Right cardiac atrium (tissue), 5 donors: ENCODE measurements around the gene PAK2. TPM values are rescaled to one million over a fixed set of nuclear protein-coding genes. Genes with fewer than 3 reads are reported as not detected.
"Not testable (repeated sequence)": the region's sequence is repeated elsewhere in the genome, so short reads cannot be mapped to it uniquely, and the experiment has no call there.

ENCODE experiments used
- ATAC-seq, 2 donors: fragments of 200-7000 bp; cut with Tn5 transposase; one replicate each; pipeline versions ENCODE4 v1.8.0 to v1.9.1; 2020; ENCODE audit warnings: moderate library complexity in 2 of 2, mild to moderate bottlenecking in 1 of 2
- DNase-seq, 3 donors: peaks; one replicate each; pipeline ENCODE4 v3.0.0-alpha.2; 2020
- H3K27ac ChIP-seq: one replicate; pipeline ENCODE4 v1.5.1; 2013; ENCODE audit warnings: mild to moderate bottlenecking, low read length, control low read depth, moderate library complexity
- H3K27me3 ChIP-seq: one replicate; pipeline ENCODE4 v1.6.1; 2013; ENCODE audit not compliant: control insufficient read depth, insufficient read depth
- H3K4me1 ChIP-seq: one replicate; pipeline ENCODE4 v1.6.1; 2013; ENCODE audit warnings: low read length; ENCODE audit not compliant: control insufficient read depth, insufficient read depth
- H3K4me3 ChIP-seq: one replicate; pipeline ENCODE4 v1.5.1; 2013; ENCODE audit warnings: low read length, control low read depth
- H3K9me3 ChIP-seq: one replicate; pipeline ENCODE4 v1.6.1; 2013; ENCODE audit warnings: low read length; ENCODE audit not compliant: control insufficient read depth
- WGBS: extraction: QIAGEN DNeasy Blood & Tissue Kit; methylation state at CpG from one replicate; pipeline ENCODE4 v1.1.7; 2013; 5-methylcytosine and 5-hydroxymethylcytosine counted together
- intact Hi-C, 4 donors: fragments of 100-400 bp; cut with DNase I; formaldehyde crosslinking; loops; one replicate each; pipeline versions ENCODE4 v1.11.0 to v1.14.0; 2022 to 2023
- polyA plus RNA-seq: library from polyadenylated mRNA; stranded (reverse); fragments of 200-250 nt; gene quantifications from one replicate; pipeline ENCODE4 v1.2.3, GENCODE V29; 2013
- total RNA-seq, 4 donors: library from RNA; stranded (reverse); fragmentation: NEBNext Ultra II Directional; extraction: Animal tissue kit (Norgen Biotek cat#: 25700); gene quantifications; one replicate each; pipeline ENCODE4 v1.2.1, GENCODE V29; 2021
- donor health status: healthy with polysubstance abuse.
- donor health status: DM: no; HTN: yes; CAD: no.
- donor health status: DM: no; HTN: no; CAD: no.
- donor health status: DM: no; HTN: yes; CAD: no; lungs with severe emphysema.
- donor health status: DM: yes; HTN: yes; CAD: no.

The PAK2 gene
- total and polyA plus RNA-seq, 5 donors: 21.8 to 84.2 (median 48.0) TPM

GRCh38 chr3:196737655-196738054 is 2.0 kb upstream of the PAK2 start:
- intact Hi-C loops: no loop called here
- H3K4me3 ChIP-seq: no peak overlapping the region
- H3K27me3 ChIP-seq: no peaks in the 10 kb centered on the region
- WGBS: 90% methylated on average over 6 of the region's 6 CpGs
- H3K9me3 ChIP-seq: no peaks in the 10 kb centered on the region
- ATAC-seq (no peak), DNase-seq (no peak)
- H3K27ac ChIP-seq: no peak overlapping the region
- H3K4me1 ChIP-seq: no peaks in the 10 kb centered on the region

GRCh38 chr3:196740481-196741248 is 1.0 kb downstream of the PAK2 start:
- intact Hi-C loops: no loop called here
- Histone ChIP-seq H3K9me3 (no peaks in the 10 kb centered on the region), H3K4me3 (peak overlapping the region; percentile 87), H3K4me1 (no peaks in the 10 kb centered on the region), H3K27ac (peak overlapping the region; percentile 82), H3K27me3 (no peaks in the 10 kb centered on the region)
- DNase-seq (peak in 1 of 3 donors; percentile 59), ATAC-seq (peak; percentile 1 to 31)
- WGBS: under 1% methylated on average over 30 of the region's 30 CpGs

- peak overlapping the region; percentile 82 for H3K27ac ChIP-seq
- no peaks in the 10 kb centered on the region for H3K9me3 ChIP-seq
- DNase-seq (no peak), ATAC-seq (no peak)
- no peaks in the 10 kb centered on the region for H3K27me3 ChIP-seq
- intact Hi-C loops: no loop called here
- H3K4me1 ChIP-seq: no peaks in the 10 kb centered on the region
- WGBS: 29% methylated on average over 5 of the region's 5 CpGs
- peak overlapping the region; percentile 87 for H3K4me3 ChIP-seq
Observed at GRCh38 chr3:196741249-196741889, 1.7 kb downstream of the PAK2 start.

GRCh38 chr3:196743569-196743968 is 3.9 kb downstream of the PAK2 start:
- H3K27ac ChIP-seq, H3K4me1 ChIP-seq, H3K9me3 ChIP-seq, intact Hi-C loops, H3K4me3 ChIP-seq, ATAC-seq, DNase-seq, H3K27me3 ChIP-seq: not testable (repeated sequence)
- WGBS: 95% methylated on average over 10 of the region's 10 CpGs

- Histone ChIP-seq H3K27ac (no peak overlapping the region), H3K4me3 (no peak overlapping the region), H3K27me3 (no peaks in the 10 kb centered on the region), H3K9me3 (no peaks in the 10 kb centered on the region), H3K4me1 (peaks cover 2% of the 10 kb centered on the region)
- ATAC-seq (peak in 1 of 2 donors; percentile 29), DNase-seq (no peak)
- intact Hi-C loops: no loop called here
- WGBS: 89% methylated on average over 8 of the region's 8 CpGs
Observed at GRCh38 chr3:196749125-196749524, 9.5 kb downstream of the PAK2 start.

- intact Hi-C loops: no loop called here
- WGBS: 94% methylated on average over 8 of the region's 8 CpGs
- Histone ChIP-seq H3K27ac (no peak overlapping the region), H3K27me3 (no peaks in the 10 kb centered on the region), H3K4me1 (peaks cover 3% of the 10 kb centered on the region), H3K9me3 (no peaks in the 10 kb centered on the region), H3K4me3 (no peak overlapping the region)
- DNase-seq (no peak), ATAC-seq (no peak)
Observed at GRCh38 chr3:196753201-196753600, 13.5 kb downstream of the PAK2 start.

GRCh38 chr3:196754091-196754981 is 14.7 kb downstream of the PAK2 start:
- intact Hi-C loops: no loop called here
- Histone ChIP-seq H3K9me3 (no peaks in the 10 kb centered on the region), H3K4me3 (no peak overlapping the region), H3K4me1 (peaks cover 3% of the 10 kb centered on the region), H3K27ac (no peak overlapping the region), H3K27me3 (no peaks in the 10 kb centered on the region)
- ATAC-seq (peak in 1 of 2 donors; percentile 25), DNase-seq (no peak)
- WGBS: 70% methylated on average over 9 of the region's 9 CpGs

GRCh38 chr3:196756732-196757131 is 17.1 kb downstream of the PAK2 start:
- no peak for DNase-seq
- 97% methylated on average over 4 of the region's 4 CpGs for WGBS
- Histone ChIP-seq H3K9me3 (no peaks in the 10 kb centered on the region), H3K4me1 (peaks cover 3% of the 10 kb centered on the region), H3K27ac (no peak overlapping the region), H3K27me3 (no peaks in the 10 kb centered on the region), H3K4me3 (no peak overlapping the region)
- intact Hi-C loops: no loop called here
- no peak for ATAC-seq

- intact Hi-C loops: no loop called here
- Histone ChIP-seq H3K4me1 (peaks cover 3% of the 10 kb centered on the region), H3K4me3 (no peak overlapping the region), H3K9me3 (no peaks in the 10 kb centered on the region), H3K27me3 (no peaks in the 10 kb centered on the region), H3K27ac (no peak overlapping the region)
- peak in 1 of 2 donors; percentile 71 for ATAC-seq
- no peak for DNase-seq
- WGBS: 88% methylated on average over 9 of the region's 9 CpGs
Observed at GRCh38 chr3:196757876-196758739, 18.5 kb downstream of the PAK2 start.

- DNase-seq (no peak), ATAC-seq (no peak)
- Histone ChIP-seq H3K9me3 (no peaks in the 10 kb centered on the region), H3K27me3 (no peaks in the 10 kb centered on the region), H3K4me3 (no peak overlapping the region), H3K27ac (no peak overlapping the region), H3K4me1 (no peaks in the 10 kb centered on the region)
- intact Hi-C loops: no loop called here
- WGBS: 96% methylated on average over 7 of the region's 7 CpGs
Observed at GRCh38 chr3:196763179-196763578, 23.5 kb downstream of the PAK2 start.
